GM12878 (cell line): Measurements from ENCODE around the gene SOX3. TPM values are rescaled to one million over a fixed set of nuclear protein-coding genes. Genes with fewer than 3 reads are reported as not detected.

Experiments
- ATAC-seq: fragments of 200-7000 bp; cut with Tn5 transposase; 3 replicates; pipeline ENCODE4 v1.9.1; 2020; ENCODE audit warnings: mild to moderate bottlenecking, moderate library complexity
- BruUV-seq: library from RNA; stranded (reverse); fragments of 400-500 nt; replicated peaks from 2 replicates; lab custom pipeline; 2021; lab: Mats Ljungman, UMichigan
- CTCF ChIA-PET: fragments of 300-600 bp; sonication (Branson Sonifier 250); formaldehyde crosslinking; extraction: SDS; loops from one replicate; lab custom pipeline; 2021; ENCODE audit warnings: inconsistent platforms; lab: Yijun Ruan, JAX
- POLR2A ChIA-PET: fragments of 350-600 bp; formaldehyde crosslinking; extraction: SDS; loops from one replicate; lab custom pipeline; 2021; ENCODE audit warnings: inconsistent platforms; lab: Charles Lee
- RAD21 ChIA-PET: fragments of 300-600 bp; sonication (Branson Sonifier 250); formaldehyde crosslinking; loops from one replicate; lab custom pipeline; 2023; ENCODE audit warnings: antibody characterized with exemption; ENCODE audit not compliant: unreplicated experiment; lab: Charles Lee
- SMC1A ChIA-PET: fragments of 300-600 bp; sonication (Branson Sonifier 250); formaldehyde crosslinking; loops from one replicate; lab custom pipeline; 2023; ENCODE audit not compliant: unreplicated experiment, uncharacterized antibody; lab: Charles Lee
- DNase-seq: peaks from one replicate; pipeline ENCODE4 v3.0.0-alpha.2; 2011; ENCODE audit warnings: low read depth, low spot score
- FAIRE-seq: peaks from 3 replicates; lab custom pipeline; 2011; peaks lifted over from hg19 to GRCh38; lab: Jason Lieb, UNC
- H2AFZ ChIP-seq: 2 replicates; pipeline ENCODE4 v1.6.0; 2011; ENCODE audit warnings: low read depth, low read length, control low read depth; ENCODE audit not compliant: control insufficient read depth
- H3K27ac ChIP-seq: 2 replicates; pipeline ENCODE4 v1.5.1; 2011; ENCODE audit warnings: control low read depth; ENCODE audit not compliant: control insufficient read depth, insufficient read depth
- H3K27me3 ChIP-seq, 2 experiments: replicated peaks in 1 of 2; 2 replicates each; pipeline versions ENCODE4 v1.6.0 to v1.6.1; 2011; ENCODE audit warnings: low read length in 1 of 2; ENCODE audit not compliant: control insufficient read depth in 2 of 2, insufficient read depth in 2 of 2
- H3K36me3 ChIP-seq, 2 experiments: 2 replicates each; pipeline ENCODE4 v1.5.1; 2011; ENCODE audit warnings: low read length in 1 of 2; ENCODE audit not compliant: control insufficient read depth in 2 of 2, insufficient read depth in 2 of 2
- H3K4me1 ChIP-seq: 2 replicates; pipeline ENCODE4 v1.6.1; 2011; ENCODE audit warnings: mild to moderate bottlenecking, low read length, moderate library complexity, mixed read lengths; ENCODE audit not compliant: control insufficient read depth, insufficient read depth
- H3K4me2 ChIP-seq: 2 replicates; pipeline ENCODE4 v1.6.0; 2011; ENCODE audit warnings: control low read depth; ENCODE audit not compliant: control insufficient read depth, insufficient read depth
- H3K4me3 ChIP-seq: fragments of 200-600 bp; sonication (generic); 2 replicates; pipeline ENCODE4 v1.5.1; 2016
- H3K79me2 ChIP-seq: 2 replicates; pipeline ENCODE4 v1.6.0; 2011; ENCODE audit warnings: low read length; ENCODE audit not compliant: control insufficient read depth, insufficient read depth
- H3K9ac ChIP-seq: 2 replicates; pipeline ENCODE4 v1.8.0; 2011; ENCODE audit warnings: low read length, control low read depth, mixed read lengths; ENCODE audit not compliant: control insufficient read depth, insufficient read depth
- H3K9me3 ChIP-seq: replicated peaks from 3 replicates; pipeline ENCODE4 v1.5.1; 2011; ENCODE audit warnings: mild to moderate bottlenecking, low read length; ENCODE audit not compliant: control insufficient read depth, insufficient read depth
- H4K20me1 ChIP-seq: 2 replicates; pipeline ENCODE4 v1.6.0; 2011; ENCODE audit not compliant: control insufficient read depth, insufficient read depth
- CEBPZ ChIP-seq: fragments of 150-350 bp; IDR thresholded peaks from 2 replicates; pipeline ENCODE4 v1.6.1; 2016; ENCODE audit warnings: low read depth, low read length
- RB1 ChIP-seq: fragments of 450-650 bp; formaldehyde crosslinking; IDR thresholded peaks from 2 replicates; pipeline ENCODE4 v1.6.1; 2017; ENCODE audit warnings: mild to moderate bottlenecking, borderline replicate concordance
- TCF12 ChIP-seq: IDR thresholded peaks from 2 replicates; pipeline ENCODE4 v1.6.1; 2011; ENCODE audit warnings: low read depth, mild to moderate bottlenecking, low read length
- whole genome bisulfite sequencing: methylation state at CpG from one replicate; pipeline ENCODE4 v1.1.6; 2016; ENCODE audit warnings: low lambda C conversion rate; ENCODE audit not compliant: insufficient replicate concordance, insufficient coverage; ENCODE audit errors: missing lambda C conversion rate; 5-methylcytosine and 5-hydroxymethylcytosine counted together
- in situ Hi-C: fragments of 300-500 bp; cut with MboI; formaldehyde crosslinking; loops from 9 replicates; pipeline ENCODE4 v1.14.3; 2018; ENCODE audit warnings: mixed read lengths
- intact Hi-C: fragments of 100-400 bp; cut with micrococcal nuclease; formaldehyde crosslinking; loops from one replicate; pipeline ENCODE4 v1.14.2; 2022; ENCODE audit not compliant: unreplicated experiment
- polyA plus RNA-seq, 11 experiments: library from polyadenylated mRNA; depleted of rRNA in 4 of 11; unstranded in 6 of 11; stranded (reverse) in 5 of 11; fragments of >200 nt; fragmentation: Nextera tagmentation in 4 of 11; fragmentation: Illumina TruSeq in 1 of 11; extraction: Ambion mirVana in 4 of 11; extraction: Trizol in 1 of 11; gene quantifications; 1 replicate in 1 of 11; 2 replicates in 10 of 11; pipeline versions ENCODE4 v1.2.1 to v1.2.3, GENCODE V29; 2011 to 2016; ENCODE audit warnings: inconsistent platforms in 2 of 11, missing spikeins in 2 of 11, low read depth in 1 of 11
- total RNA-seq, 4 experiments: library from RNA; depleted of rRNA in 3 of 4; stranded (reverse); fragments of >200 nt in 3 of 4; fragmentation: Illumina TruSeq in 1 of 4; extraction: Trizol in 1 of 4; gene quantifications; 2 replicates each; pipeline versions ENCODE4 v1.2.1 to v1.2.3, GENCODE V29; 2013 to 2021
- TF ChIP-seq, protein P1 (sequence below): fragments of 450-650 bp; IDR thresholded peaks from 2 replicates; pipeline ENCODE4 v1.6.1; 2017; ENCODE audit warnings: mild to moderate bottlenecking, low read depth, inconsistent platforms; ENCODE audit not compliant: poor library complexity, severe bottlenecking

The SOX3 gene
- total and polyA plus RNA-seq, 10 of the 15 experiments (the other 5 are each of a cell fraction or from before 2014, with no cell fraction given): not detected

DNA sequence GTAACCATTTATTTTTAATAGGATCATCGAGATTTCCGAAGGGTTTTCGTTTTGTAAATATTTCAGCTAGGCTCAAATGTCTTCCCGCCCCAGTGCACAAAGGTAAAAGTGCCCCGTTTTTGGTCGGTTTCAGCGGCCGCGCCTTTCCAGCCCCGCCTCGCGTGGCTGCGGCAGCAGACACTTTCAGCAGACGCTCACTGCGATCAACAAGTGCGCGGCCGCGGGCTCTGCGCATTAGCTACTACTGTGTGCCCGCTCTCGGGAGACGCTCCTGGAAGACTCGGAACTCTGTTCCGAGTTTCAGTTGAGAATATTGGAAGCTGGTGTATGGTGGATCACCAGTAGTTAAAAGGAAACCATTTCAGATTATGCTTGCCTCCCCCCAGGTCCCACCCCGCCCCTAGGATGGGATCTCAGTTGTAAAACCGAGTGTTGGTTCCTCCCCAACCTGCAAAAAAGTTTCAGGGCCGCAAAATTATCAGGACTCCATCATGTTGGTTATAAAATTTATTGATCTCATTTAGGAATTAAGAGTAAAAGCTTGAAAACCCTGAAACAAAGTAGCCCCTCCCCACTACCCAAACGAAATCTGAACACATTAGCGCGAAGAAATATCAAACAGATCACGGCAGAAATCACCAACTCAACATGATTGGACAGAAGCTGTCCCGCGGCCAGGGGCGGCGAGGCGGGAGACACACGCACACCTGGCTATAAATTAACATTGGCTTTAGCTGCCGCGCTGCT is 2.2 kb downstream of the SOX3 start:
- Histone ChIP-seq H3K79me2 (no peaks in the 10 kb centered on the region), H2AFZ (no peak overlapping the region), H3K4me2 (no peak overlapping the region), H3K4me1 (no peaks in the 10 kb centered on the region), H4K20me1 (no peaks in the 10 kb centered on the region), H3K9ac (no peak overlapping the region), H3K27me3 (no peaks in the 10 kb centered on the region), H3K36me3 (no peaks in the 10 kb centered on the region), H3K4me3 (no peak overlapping the region), H3K27ac (no peak overlapping the region), H3K9me3 (peaks cover 3% of the 10 kb centered on the region; the same call in 1 of the 3 replicates)
- TF ChIP-seq RB1 (no peak), CEBPZ (no peak), TCF12 (no peak)
- TF ChIP-seq, protein P1, sequence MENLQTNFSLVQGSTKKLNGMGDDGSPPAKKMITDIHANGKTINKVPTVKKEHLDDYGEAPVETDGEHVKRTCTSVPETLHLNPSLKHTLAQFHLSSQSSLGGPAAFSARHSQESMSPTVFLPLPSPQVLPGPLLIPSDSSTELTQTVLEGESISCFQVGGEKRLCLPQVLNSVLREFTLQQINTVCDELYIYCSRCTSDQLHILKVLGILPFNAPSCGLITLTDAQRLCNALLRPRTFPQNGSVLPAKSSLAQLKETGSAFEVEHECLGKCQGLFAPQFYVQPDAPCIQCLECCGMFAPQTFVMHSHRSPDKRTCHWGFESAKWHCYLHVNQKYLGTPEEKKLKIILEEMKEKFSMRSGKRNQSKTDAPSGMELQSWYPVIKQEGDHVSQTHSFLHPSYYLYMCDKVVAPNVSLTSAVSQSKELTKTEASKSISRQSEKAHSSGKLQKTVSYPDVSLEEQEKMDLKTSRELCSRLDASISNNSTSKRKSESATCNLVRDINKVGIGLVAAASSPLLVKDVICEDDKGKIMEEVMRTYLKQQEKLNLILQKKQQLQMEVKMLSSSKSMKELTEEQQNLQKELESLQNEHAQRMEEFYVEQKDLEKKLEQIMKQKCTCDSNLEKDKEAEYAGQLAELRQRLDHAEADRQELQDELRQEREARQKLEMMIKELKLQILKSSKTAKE: no peak
- ChIA-PET POLR2A (no interaction called here), RAD21 (no interaction called here), SMC1A (no interaction called here), CTCF (no interaction called here)
- DNase-seq (no peak), FAIRE-seq (no peak), ATAC-seq (no peak)
- BruUV-seq: no TSS peak
- 63% methylated on average over 39 of the region's 40 CpGs for WGBS
- intact Hi-C loops (no loop called here), in situ Hi-C loops (no loop called here)
